HG02623 (cell line): ENCODE data around the gene KICS2.
A peak's percentile ranks its signal among the peaks of the same experiment; 100 is the strongest.

ENCODE experiments used
- ATAC-seq: cut with Tn5 transposase; IDR thresholded peaks from one replicate; pipeline ENCODE4 v1.9.1; 2021; ENCODE audit warnings: moderate library complexity; ENCODE audit not compliant: unreplicated experiment

Gene KICS2

GRCh38 chr12:64222009-64222765 is at the start of gene KICS2:
Gene KICS2, minus strand, starts transcription at chr12:64222296. Its CDS starts 59 bp downstream, at chr12:64222237.
- peak; percentile 95 for ATAC-seq

- ATAC-seq: no peak
These were observed 48.3 kb upstream of the KICS2 start for GRCh38 chr12:64270411-64270810.

GRCh38 chr12:64269161-64269560 is 47.1 kb upstream of the KICS2 start:
- no peak for ATAC-seq

- ATAC-seq: no peak
These were observed 46.3 kb upstream of the KICS2 start for GRCh38 chr12:64268409-64268808.

GRCh38 chr12:64265839-64266238 is 43.7 kb upstream of the KICS2 start:
- ATAC-seq: no peak

- no peak for ATAC-seq
These were observed 39.7 kb upstream of the KICS2 start for GRCh38 chr12:64261813-64262212.

- ATAC-seq: no peak
These were observed 36.5 kb upstream of the KICS2 start for GRCh38 chr12:64258576-64258975.

GRCh38 chr12:64256166-64256800 is 34.2 kb upstream of the KICS2 start:
- no peak for ATAC-seq

- no peak for ATAC-seq
These were observed 33.2 kb upstream of the KICS2 start for GRCh38 chr12:64255249-64255648.

- no peak for ATAC-seq
These were observed 31.3 kb upstream of the KICS2 start for GRCh38 chr12:64253356-64253755.

GRCh38 chr12:64252681-64253080 is 30.6 kb upstream of the KICS2 start:
- ATAC-seq: no peak

- ATAC-seq: no peak
These were observed 21.7 kb upstream of the KICS2 start for GRCh38 chr12:64243809-64244208.

- no peak for ATAC-seq
These were observed 18.7 kb upstream of the KICS2 start for GRCh38 chr12:64240781-64241180.

GRCh38 chr12:64237382-64237781 is 15.3 kb upstream of the KICS2 start:
- ATAC-seq: no peak

GRCh38 chr12:64236549-64236948 is 14.5 kb upstream of the KICS2 start:
- ATAC-seq: no peak

GRCh38 chr12:64232196-64232595 is 10.1 kb upstream of the KICS2 start:
- no peak for ATAC-seq

GRCh38 chr12:64229796-64230195 is 7.7 kb upstream of the KICS2 start:
- ATAC-seq: no peak

- no peak for ATAC-seq
These were observed 7.1 kb upstream of the KICS2 start for GRCh38 chr12:64229240-64229639.

GRCh38 chr12:64225626-64226025 is 3.5 kb upstream of the KICS2 start:
- no peak for ATAC-seq

- ATAC-seq: peak; percentile 23
These were observed 466 bp downstream of the KICS2 start for GRCh38 chr12:64221651-64222008.

- ATAC-seq: no peak
These were observed 2.0 kb downstream of the KICS2 start for GRCh38 chr12:64220046-64220445.

GRCh38 chr12:64219145-64219544 is 3.0 kb downstream of the KICS2 start:
- no peak for ATAC-seq

GRCh38 chr12:64218597-64218996 is 3.5 kb downstream of the KICS2 start:
- ATAC-seq: no peak
